A673 (cell line): Measurements from ENCODE around the gene FRAS1. TPM values are rescaled to one million over a fixed set of nuclear protein-coding genes. Genes with fewer than 3 reads are reported as not detected.

Source experiments
- BruUV-seq: library from RNA; stranded (reverse); fragments of 400-500 nt; replicated peaks from 2 replicates; lab custom pipeline; 2021; lab: Mats Ljungman, UMichigan
- CTCF ChIA-PET: fragments of 300-600 bp; sonication (Branson Sonifier 250); formaldehyde crosslinking; loops from one replicate; lab custom pipeline; 2022; ENCODE audit warnings: antibody characterized with exemption; lab: Charles Lee
- POLR2A ChIA-PET: fragments of 300-600 bp; sonication (Branson Sonifier 250); formaldehyde crosslinking; loops from one replicate; lab custom pipeline; 2022; ENCODE audit warnings: antibody characterized with exemption; ENCODE audit not compliant: low non-redundant PET; lab: Charles Lee
- DNase-seq: peaks from one replicate; pipeline ENCODE4 v3.0.0-alpha.2; 2015; ENCODE audit warnings: low spot score
- H3K27ac ChIP-seq: fragments of 200-600 bp; sonication (generic); 2 replicates; pipeline ENCODE4 v1.5.1; 2016; ENCODE audit warnings: mixed run types, low read depth, mild to moderate bottlenecking, mixed read lengths, antibody characterized with exemption, low read length; ENCODE audit not compliant: poor library complexity, severe bottlenecking
- H3K27me3 ChIP-seq: fragments of 200-600 bp; sonication (generic); replicated peaks from 2 replicates; pipeline ENCODE4 v1.6.1; 2017; ENCODE audit warnings: mixed run types, low read depth, mild to moderate bottlenecking, mixed read lengths, antibody characterized with exemption, low read length; ENCODE audit not compliant: insufficient read depth, poor library complexity
- H3K36me3 ChIP-seq: fragments of 200-600 bp; sonication (generic); 2 replicates; pipeline ENCODE4 v1.6.1; 2016; ENCODE audit warnings: mixed run types, mild to moderate bottlenecking, mixed read lengths, antibody characterized with exemption, low read length; ENCODE audit not compliant: insufficient read depth, poor library complexity, severe bottlenecking
- H3K4me1 ChIP-seq: fragments of 200-600 bp; sonication (generic); 2 replicates; pipeline ENCODE4 v1.6.1; 2017; ENCODE audit warnings: mixed run types, mild to moderate bottlenecking, mixed read lengths, antibody characterized with exemption, low read length; ENCODE audit not compliant: insufficient read depth, poor library complexity, severe bottlenecking
- H3K4me3 ChIP-seq: fragments of 200-600 bp; sonication (generic); 2 replicates; pipeline ENCODE4 v1.5.1; 2016; ENCODE audit warnings: low read depth, mixed run types, mild to moderate bottlenecking, mixed read lengths, low read length; ENCODE audit not compliant: poor library complexity, severe bottlenecking
- H3K9me3 ChIP-seq: fragments of 200-600 bp; sonication (generic); 2 replicates; pipeline ENCODE4 v1.6.1; 2016; ENCODE audit warnings: mixed run types, low read depth, mild to moderate bottlenecking, mixed read lengths, antibody characterized with exemption, low read length; ENCODE audit not compliant: poor library complexity, severe bottlenecking
- CTCF ChIP-seq: fragments of 300-800, 200-600 bp; sonication (generic); conservative IDR thresholded peaks from 2 replicates; pipeline ENCODE4 v1.5.1; 2017; ENCODE audit warnings: low read depth, mild to moderate bottlenecking, antibody characterized with exemption, low read length, moderate library complexity, mixed read lengths
- EZH2 ChIP-seq: fragments of 200-600 bp; sonication (generic); IDR thresholded peaks from 2 replicates; pipeline ENCODE4 v1.6.1; 2017; ENCODE audit warnings: borderline replicate concordance, low read depth, mild to moderate bottlenecking, mixed read lengths, antibody characterized with exemption, low read length; ENCODE audit not compliant: poor library complexity, severe bottlenecking
- intact Hi-C: fragments of 100-400 bp; cut with micrococcal nuclease; formaldehyde crosslinking; loops from one replicate; pipeline ENCODE4 v1.10.0; 2022; ENCODE audit not compliant: unreplicated experiment
- total RNA-seq: library from RNA; stranded (reverse); gene quantifications from 2 replicates; pipeline ENCODE4 v1.2.3, GENCODE V29; 2021

FRAS1 gene
- total RNA-seq, 1 experiment from 2014 or later: 0.06 TPM

- no TSS peak for BruUV-seq
- no peak for DNase-seq
- Histone ChIP-seq H3K4me1 (no peaks in the 10 kb centered on the region), H3K36me3 (no peaks in the 10 kb centered on the region), H3K9me3 (no peaks in the 10 kb centered on the region), H3K27me3 (no peaks in the 10 kb centered on the region), H3K27ac (no peak overlapping the region), H3K4me3 (no peak overlapping the region)
- POLR2A ChIA-PET: no interaction called here
- CTCF ChIA-PET: no interaction called here
- intact Hi-C loops: no loop called here
- TF ChIP-seq EZH2 (no peak), CTCF (no peak)
Observed at GRCh38 chr4:78533854-78534253, 476.7 kb downstream of the FRAS1 start.

- H3K27me3 ChIP-seq: no peaks in the 10 kb centered on the region
- H3K36me3 ChIP-seq: no peaks in the 10 kb centered on the region
- no peak for DNase-seq
- no peak overlapping the region for H3K27ac ChIP-seq
- intact Hi-C loops: no loop called here
- TF ChIP-seq CTCF (no peak), EZH2 (no peak)
- H3K4me1 ChIP-seq: no peaks in the 10 kb centered on the region
- BruUV-seq: no TSS peak
- no peaks in the 10 kb centered on the region for H3K9me3 ChIP-seq
- CTCF ChIA-PET: no interaction called here
- no peak overlapping the region for H3K4me3 ChIP-seq
- POLR2A ChIA-PET: no interaction called here
Observed at GRCh38 chr4:78534286-78534955, 477.3 kb downstream of the FRAS1 start.

- BruUV-seq: no TSS peak
- Histone ChIP-seq H3K27me3 (no peaks in the 10 kb centered on the region), H3K27ac (no peak overlapping the region), H3K4me3 (no peak overlapping the region), H3K36me3 (no peaks in the 10 kb centered on the region), H3K4me1 (peaks cover 5% of the 10 kb centered on the region), H3K9me3 (no peaks in the 10 kb centered on the region)
- TF ChIP-seq EZH2 (no peak), CTCF (no peak)
- intact Hi-C loops: no loop called here
- ChIA-PET CTCF (no interaction called here), POLR2A (no interaction called here)
- no peak for DNase-seq
Observed at GRCh38 chr4:78542373-78542772, 485.2 kb downstream of the FRAS1 start.
